ENCODE results near the gene G2E3.
"Not testable (repeated sequence)": the region's sequence is repeated elsewhere in the genome, so short reads cannot be mapped to it uniquely, and the experiment has no call there.

G2E3 gene

DNA sequence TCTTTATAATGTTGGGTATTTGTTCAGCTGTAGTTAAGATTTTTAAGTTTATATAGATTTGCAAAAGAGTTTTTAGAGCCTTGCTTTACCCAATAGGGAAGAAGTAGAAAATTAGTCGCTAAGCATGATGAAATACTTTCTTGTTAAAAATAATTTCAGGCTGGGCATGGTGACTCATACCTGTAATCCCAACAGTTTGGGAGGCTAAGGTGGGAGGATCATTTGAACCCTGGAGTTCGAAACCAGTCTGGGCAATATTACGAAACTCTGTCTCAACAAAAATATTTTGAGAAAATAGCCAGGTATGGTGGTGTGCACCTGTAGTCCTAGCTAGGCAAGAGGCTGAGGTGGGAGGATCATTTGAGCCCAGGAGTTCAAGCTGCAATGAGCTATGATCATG is 44.4 kb downstream of the G2E3 start:
- no peak for DNase-seq (ENCODE audit: low read depth in 2 of 3, low spot score in 1 of 3)

DNA sequence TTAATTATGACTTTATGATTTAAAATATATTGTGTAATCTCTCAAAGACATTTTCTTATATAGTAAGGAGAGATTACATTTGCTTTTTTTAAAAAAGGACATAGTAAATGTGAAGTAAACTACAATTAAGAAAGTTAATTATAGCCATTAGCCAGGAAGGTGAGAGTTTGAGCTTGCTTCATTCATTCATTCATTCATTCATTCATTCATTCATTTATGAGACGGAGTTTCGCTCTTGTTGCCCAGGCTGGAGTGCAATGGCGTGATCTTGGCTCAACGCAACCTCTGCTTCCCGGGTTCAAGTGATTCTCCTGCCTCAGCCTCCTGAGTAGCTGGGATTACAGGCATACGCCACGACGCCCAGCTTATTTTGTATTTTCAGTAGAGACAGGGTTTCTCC is 45.7 kb downstream of the G2E3 start:
- DNase-seq (ENCODE audit: low read depth in 2 of 3, low spot score in 1 of 3), result not testable (repeated sequence)

DNA sequence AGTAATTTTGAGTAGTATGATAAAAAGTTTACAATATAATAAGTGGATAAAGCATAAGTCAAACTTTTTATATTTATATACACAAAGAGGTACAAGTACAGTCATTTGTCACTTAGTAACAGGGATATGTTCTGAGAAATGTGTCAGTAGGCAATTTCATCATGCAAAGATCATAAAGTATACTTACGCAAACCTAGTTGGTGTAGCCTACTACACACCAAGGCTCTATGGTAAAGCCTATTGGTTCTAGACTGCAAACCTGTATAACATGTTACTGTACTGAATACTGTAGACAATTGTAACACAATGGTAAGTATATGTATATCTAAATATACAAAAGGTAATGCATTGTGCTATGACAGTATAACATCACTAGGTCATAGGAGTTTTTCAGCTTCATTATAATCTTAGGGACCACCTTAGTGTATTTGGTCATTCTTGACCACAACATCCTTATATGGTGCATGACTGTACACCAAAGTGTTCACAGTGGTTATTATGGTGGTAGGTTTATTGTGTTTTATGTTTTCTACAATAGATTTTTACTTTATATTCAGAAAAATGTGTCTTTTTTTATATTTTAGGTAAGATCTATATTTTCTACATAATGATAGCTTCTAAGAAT is 48.3 kb downstream of the G2E3 start:
- DNase-seq (ENCODE audit: low read depth in 2 of 3, low spot score in 1 of 3), result no peak

DNA sequence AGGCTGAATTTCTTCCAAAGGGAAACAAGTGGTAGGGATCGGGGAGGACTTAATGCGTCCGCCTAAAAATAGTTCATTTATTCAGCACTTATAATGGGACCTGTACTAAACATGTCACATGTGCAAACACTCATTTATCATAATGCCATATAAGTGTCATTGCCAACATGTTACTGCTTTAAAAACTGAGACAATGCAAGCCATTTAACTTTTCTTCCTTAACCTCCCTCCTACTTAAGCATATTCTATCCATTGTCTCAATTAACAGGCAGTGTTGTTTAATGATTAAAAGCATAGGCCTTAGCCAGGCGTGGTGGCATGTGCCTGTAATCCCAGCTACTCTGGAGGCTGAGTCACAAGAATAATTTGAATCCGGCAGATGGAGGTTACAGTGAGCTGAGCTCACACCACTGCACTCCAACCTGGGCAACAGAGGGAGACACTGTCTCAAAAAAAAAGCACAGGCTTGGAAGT is 49.6 kb downstream of the G2E3 start:
- no peak for DNase-seq (ENCODE audit: low read depth in 2 of 3, low spot score in 1 of 3)

DNA sequence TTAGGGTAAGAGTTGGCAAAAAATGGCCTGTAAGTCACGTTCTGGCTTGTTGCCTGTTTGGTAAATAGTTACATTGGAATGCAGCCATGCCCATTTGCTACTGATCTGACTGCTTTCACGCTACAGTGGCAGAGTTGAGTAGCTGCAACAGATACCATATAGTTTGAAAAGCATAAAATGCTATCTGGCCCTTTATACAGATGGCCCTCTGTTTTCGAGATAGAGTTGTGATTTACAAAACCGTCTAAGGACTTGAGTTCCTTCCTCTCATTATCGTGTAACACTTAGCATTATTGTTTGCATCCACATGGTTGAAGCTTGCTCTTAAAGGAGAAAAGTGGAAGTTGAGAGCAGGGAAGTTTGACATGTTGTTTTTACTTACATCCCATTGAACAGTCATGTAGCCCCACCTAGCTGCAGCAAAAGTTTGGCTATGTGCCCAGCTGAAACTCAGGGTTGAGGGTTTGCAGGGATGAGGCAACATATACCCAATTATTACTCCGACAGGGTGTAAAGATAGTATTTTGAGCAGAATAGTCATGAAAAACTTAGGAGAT is 51.9 kb downstream of the G2E3 start:
- DNase-seq (ENCODE audit: low read depth in 2 of 3, low spot score in 1 of 3), result no peak

DNA sequence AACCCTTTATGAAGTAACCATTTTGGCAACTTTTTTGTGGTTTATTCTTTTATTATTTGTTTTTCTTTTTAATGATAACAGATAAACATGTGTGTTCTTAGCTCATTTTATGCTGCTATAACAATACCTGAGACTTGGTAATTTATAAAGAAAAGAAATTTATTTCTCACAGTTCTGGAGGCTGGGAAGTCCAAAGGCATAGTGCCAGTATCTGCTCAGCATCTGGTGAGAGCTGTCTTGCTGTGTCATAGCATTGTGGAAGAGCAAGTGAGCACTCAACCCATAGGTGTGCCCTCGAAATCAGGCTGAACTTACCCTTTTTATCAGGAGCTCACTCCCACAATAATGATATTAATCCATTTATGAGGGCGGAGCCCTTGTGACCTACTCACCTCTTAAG is 55.2 kb downstream of the G2E3 start:
- no peak for DNase-seq (ENCODE audit: low read depth in 2 of 3, low spot score in 1 of 3)

DNA sequence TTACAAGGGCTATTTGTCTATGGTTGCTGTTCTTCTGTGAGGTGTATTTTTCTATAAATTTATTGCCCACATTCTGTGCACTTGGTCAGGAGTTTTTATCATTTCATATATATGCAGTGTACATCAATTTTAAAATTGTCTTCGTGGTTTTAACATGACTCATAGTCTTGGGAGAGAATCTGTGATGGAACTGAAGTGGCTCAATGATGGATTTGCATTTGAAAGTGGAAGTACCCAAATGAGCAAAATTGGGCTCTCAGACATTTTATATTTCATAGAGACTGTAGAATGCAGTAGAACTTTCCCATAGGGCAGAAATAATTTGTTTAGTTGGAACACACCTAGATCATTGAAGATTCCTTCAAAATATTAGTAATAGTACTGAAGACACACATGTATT is 61.2 kb downstream of the G2E3 start:
- no peak for DNase-seq (ENCODE audit: low read depth in 2 of 3, low spot score in 1 of 3)

DNA sequence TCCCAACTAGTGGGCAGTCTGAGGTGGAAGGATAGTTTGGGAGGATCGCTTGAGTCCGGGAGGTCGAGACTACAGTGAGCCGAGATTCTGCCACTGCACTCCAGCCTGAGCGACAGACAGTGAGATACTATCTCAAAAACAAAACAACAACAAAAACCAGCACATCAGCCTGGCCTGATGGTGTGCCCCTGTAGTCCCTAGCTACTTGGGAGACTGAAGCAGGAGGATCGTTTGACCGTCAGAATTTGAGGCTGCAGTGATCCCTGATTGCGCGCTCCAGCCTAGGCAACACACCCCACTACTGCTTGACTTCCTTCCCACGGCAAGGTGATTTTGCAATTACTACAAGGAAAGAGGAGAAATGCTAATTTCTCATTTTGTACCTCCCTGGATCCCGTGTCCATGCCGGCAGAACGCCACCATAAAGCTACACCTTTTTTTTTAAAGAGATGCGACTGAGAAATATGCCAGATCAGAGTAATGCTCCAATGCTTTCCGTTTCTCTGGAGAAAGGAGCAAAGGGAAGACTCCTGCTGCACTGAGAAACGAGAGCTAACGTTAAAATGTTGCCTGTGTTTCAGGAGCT is 62.5 kb downstream of the G2E3 start:
- no peak for DNase-seq (ENCODE audit: low read depth in 2 of 3, low spot score in 1 of 3)

DNA sequence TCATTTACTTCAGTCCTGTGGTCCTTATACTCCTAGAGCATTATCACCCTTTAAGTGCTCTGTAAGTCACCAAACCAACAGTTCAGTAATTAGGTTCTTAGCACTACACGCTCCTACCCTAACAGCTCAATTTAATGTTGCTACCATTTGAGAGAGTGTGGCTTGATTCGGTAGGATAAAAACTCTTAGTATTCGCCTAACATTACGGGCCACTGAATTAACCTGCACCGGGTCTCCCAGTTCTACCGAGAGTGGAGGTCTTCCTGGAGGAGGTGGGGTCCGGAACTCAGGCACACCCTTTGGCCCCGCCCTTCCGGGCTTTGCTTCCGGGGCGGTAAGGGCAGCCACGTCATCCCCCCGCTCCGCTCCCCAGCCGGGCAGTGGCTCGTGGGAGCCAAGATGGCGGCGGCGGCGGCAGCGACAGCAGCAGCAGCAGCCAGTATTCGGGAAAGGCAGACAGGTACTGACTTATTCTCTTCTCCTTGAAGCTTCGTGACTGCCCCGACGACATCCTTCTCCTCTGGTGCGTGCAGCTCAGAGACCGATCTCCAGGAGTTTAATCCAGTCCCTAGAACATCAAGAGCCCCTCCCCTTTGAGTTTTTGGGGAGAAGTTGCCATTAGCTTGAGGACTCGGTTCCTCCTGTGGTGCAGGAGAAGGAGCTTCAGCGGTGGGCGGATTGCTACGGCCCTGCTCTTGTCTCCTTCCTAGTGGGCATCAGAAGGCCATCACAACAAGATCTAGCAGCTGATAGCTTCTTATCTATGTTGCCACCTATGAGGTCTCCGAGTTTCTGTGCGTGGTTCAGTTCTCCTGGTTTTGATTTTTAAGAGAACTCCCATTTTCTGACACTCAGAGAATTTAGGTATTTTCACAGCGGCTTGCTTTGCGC is 63.2 kb downstream of the G2E3 start, which contains the start of gene SCFD1:
SCFD1 (plus strand) TSS at position 380 of the 891 bp plus-strand sequence; CDS start at position 400, 20 bp downstream.
- peak; percentile 87 to 91 (median 90) for DNase-seq (ENCODE audit: low read depth in 2 of 3, low spot score in 1 of 3)

DNA sequence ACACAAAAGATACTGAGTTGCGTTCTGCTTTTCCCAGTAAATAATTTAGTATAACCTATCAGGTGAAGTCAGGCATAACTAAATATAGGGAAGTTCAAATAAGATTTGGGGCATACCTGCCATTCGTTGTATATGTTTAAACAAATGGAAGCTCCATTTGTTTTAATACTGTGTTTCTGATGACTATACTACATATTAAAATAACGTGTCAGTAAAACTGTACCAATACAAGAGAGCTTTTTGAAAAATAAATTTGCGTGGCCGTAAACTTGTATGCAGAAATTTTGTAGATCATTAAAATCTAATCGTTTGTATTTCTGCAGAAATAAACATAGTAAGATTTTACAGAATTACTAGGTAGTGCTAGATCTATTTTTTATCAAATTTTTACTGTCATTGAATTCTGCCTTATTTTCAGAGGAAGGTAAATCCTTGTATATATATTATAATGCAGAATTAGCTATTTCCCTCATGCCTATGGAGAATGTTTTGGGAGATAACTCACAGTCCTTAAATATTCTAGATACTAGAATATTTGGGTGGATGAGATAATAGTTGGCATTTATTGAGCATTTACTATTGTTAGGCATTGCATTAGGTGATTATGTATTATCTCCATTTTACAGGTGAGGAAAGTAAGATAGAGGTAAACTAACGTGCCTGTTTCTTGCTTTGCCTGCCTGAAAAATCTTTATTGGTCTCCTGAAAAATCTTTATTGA is 64.6 kb downstream of the G2E3 start:
- no peak for DNase-seq (ENCODE audit: low read depth in 2 of 3, low spot score in 1 of 3)

DNA sequence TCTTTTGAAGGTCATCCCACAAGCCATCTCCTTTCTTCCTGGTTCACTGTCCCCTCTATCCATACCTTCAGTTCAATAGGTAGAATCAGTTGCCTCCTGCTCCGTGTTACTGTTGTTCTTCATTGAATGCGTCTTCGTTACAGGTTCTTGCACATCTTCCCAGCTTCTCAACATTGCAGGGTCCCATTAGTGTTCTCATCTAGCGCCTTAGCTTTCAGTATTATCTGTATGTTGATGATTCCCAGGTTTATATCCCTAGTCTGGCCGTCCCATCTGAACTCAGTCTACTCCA is 65.1 kb downstream of the G2E3 start:
- DNase-seq (ENCODE audit: low read depth in 2 of 3, low spot score in 1 of 3), result no peak

DNA sequence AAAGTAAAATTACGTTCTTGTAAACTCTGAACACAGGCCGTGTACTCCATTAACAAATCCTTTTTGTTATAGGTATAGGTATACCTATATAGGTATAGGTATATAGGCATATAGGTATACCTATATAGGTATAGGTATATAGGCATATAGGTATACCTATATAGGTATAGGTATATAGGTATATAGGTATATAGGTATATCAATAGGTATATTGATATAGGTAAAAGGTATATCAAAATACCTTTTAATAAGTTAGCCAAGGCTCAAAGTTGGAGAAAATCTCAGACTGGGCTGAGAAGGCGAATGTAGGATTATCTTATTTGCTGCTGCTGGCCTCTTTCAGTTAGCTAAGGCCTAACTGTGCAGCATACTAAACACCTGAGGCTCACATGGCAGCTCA is 66.6 kb downstream of the G2E3 start:
- no peak for DNase-seq (ENCODE audit: low read depth in 2 of 3, low spot score in 1 of 3)

DNA sequence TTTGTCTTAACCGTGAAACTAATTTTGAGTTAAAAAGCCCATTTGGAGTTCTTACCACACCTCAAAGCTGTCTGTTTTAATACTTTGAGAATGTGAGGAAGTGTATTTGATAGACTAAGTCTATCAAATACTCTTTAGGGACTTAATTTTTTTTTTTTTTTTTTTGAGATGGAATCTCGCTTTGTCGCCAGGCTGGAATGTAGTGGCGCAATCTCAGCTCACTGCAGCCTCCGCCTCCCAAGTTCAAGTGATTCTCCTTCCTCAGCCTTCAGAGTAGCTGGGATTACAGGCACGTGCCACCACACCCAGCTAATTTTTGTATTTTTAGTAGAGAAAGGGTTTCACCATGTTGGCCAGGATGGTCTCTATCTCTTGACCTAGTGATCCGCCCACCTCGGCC is 70.5 kb downstream of the G2E3 start:
- DNase-seq (ENCODE audit: low read depth in 2 of 3, low spot score in 1 of 3), result not testable (repeated sequence)

DNA sequence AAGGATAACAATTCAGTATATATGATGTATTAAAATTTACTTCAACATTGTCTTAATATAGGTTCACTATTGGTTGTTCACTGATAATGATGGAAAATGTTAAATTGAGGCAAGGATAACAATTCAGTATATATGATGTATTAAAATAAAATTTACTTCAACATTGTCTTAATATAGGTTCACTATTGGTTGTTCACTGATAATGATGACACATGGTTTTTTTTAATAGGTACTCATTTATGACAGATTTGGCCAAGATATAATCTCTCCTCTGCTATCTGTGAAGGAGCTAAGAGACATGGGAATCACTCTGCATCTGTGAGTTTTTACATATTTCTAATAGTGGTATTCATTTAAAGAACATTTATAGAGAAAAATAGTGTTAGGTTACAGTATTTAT is 71.3 kb downstream of the G2E3 start:
- DNase-seq (ENCODE audit: low read depth in 2 of 3, low spot score in 1 of 3), result no peak

DNA sequence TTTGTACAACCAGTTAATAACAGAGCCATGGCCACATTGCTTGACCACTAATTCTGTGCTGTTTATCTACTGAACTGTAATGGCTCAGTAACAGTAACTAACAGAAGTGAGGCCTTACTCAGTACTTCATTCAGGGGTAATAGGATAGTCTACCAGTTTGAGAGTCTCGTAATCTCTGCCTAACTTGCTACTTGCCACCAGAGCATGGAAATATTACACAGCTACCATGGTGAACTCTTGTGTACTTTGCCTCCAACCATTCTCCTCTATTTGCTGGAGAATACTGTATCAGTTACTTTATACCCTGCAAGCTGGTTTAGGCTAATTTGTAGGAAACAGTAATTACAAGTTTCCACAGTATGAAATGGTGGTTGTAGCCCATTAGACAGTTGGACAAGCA is 73.8 kb downstream of the G2E3 start:
- DNase-seq (ENCODE audit: low read depth in 2 of 3, low spot score in 1 of 3), result no peak

DNA sequence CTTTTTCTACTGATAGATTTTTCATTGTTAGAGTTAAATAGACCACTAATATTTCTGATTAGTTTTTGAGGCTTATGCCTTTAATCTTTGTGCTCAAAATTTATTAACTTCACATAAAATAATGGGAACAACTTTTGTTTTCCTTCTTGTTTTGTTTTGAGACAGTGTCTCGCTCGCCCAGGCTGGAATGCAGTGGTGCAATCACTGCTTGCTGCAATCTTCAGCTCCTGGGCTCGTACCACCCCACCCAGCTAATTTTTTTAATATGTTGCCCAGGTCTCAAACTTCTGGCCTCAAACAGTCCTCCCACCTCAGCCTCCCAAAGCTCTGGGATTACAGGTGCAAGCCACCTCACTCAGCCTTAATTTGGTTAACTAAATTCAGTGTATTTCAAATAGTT is 80.0 kb downstream of the G2E3 start:
- DNase-seq (ENCODE audit: low read depth in 2 of 3, low spot score in 1 of 3), result no peak

DNA sequence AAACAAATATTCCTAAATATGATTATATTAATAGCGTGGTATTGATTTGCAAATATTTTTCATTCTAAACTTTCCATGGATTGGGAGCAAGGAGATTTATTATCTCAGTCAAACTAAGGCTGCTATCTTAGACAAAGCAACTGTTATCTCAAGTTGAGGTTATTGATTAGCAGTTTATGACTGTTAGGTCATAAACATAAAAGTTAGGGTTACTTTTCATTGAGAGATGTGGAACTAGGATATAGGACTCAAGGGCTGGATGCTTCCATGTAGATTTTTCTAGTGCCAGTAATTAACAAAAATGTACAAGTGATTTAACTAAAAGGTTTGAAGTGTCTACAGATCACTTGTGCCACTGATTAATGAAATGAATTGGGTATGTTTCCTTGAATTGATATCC is 82.2 kb downstream of the G2E3 start:
- no peak for DNase-seq (ENCODE audit: low read depth in 2 of 3, low spot score in 1 of 3)

DNA sequence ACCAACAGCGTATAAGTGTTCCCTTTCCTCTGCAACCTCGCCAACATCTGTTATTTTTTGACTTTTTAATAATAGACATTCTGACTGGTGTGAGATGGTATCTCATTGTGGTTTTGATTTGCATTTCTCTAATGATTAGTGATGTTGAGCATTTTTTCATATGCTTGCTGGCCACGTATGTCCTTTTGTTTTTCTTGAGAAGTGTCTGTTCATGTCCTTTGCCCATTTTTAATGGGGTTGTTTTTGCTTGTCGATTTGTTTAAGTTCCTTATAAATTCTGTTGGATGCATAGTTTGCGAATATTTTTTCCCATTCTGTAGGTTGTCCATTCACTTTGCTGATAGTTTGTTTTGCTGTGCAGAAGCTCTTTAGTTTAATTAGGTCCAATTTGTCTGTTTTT is 85.5 kb downstream of the G2E3 start:
- DNase-seq (ENCODE audit: low read depth in 2 of 3, low spot score in 1 of 3), result not testable (repeated sequence)

DNA sequence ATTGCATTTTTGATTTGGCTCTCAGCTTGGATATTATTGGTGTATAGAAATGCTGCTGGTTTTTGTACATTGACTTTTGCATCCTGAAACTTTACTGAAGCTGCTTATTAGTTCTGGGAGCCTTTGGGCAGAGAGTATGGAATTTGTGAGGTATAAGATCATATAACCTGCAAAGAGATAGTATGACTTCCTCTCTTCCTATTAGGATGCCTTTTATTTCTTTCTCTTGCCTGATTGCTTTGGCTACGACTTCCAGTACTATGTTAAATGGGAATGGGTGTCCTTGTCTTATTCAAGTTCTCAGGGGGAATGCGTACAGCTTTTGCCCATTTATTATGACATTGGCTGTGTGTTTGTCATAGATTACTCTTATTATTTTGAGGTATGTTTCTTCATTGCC is 86.6 kb downstream of the G2E3 start:
- no peak for DNase-seq (ENCODE audit: low read depth in 2 of 3, low spot score in 1 of 3)

DNA sequence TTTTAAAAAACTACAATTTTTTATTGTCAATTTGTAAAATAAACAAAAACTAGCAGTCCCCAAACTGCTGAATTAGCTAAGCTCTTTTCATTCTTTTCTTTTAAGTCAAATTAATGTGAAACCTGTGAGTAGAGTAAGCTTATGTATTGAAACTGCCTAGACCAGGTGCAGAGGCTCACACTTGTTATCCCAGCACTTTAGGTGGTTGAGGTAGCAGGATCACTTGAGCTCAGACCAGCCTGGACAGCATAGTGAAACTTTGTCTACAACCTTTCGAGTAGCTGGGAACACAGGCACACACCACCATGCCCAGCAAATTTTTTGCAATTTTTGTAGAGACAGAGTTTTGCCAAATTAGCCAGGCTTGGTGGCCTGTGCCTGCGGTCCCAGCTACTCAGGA is 89.5 kb downstream of the G2E3 start:
- no peak for DNase-seq (ENCODE audit: low read depth in 2 of 3, low spot score in 1 of 3)

DNA sequence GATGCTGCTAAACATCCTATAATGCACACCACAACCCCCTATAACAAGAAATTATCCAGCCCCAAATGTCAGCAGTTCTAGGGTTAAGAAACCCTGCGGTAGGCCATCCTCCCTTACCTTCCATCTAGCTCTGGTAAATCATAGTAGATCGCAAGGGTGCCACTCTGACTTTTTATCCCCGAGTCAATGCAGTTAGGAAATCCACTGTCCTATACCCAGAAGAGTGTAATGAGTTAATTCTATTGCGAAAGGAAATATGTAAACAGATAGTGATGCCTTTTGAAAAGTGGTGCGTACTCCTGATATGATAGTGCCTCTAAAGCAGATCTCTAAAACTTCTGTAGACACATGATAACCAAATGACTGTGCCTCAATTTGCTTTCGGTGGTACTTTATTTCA is 93.0 kb downstream of the G2E3 start:
- no peak for DNase-seq (ENCODE audit: low read depth in 2 of 3, low spot score in 1 of 3)

Measured in stimulated activated CD4-positive, alpha-beta T cell treated with anti-CD3 and anti-CD28 coated beads, Interleukin-12 subunit alpha, Interleukin-12 subunit beta, amount 100 ng/mL, for 48 hours (primary cell).